ENCODE results near the gene KCTD20.
"Not testable (repeated sequence)": the region's sequence is repeated elsewhere in the genome, so short reads cannot be mapped to it uniquely, and the experiment has no call there.

KCTD20 gene

GRCh38 chr6:36444470-36444869, 1.7 kb downstream of the KCTD20 start:
- DNase-seq (ENCODE audit: low read depth in 2 of 2): no peak

- DNase-seq (ENCODE audit: low read depth in 2 of 2): no peak
Observed at GRCh38 chr6:36445621-36446020, 2.8 kb downstream of the KCTD20 start.

GRCh38 chr6:36449173-36449572, 6.4 kb downstream of the KCTD20 start:
- not testable (repeated sequence) for DNase-seq (ENCODE audit: low read depth in 2 of 2)

GRCh38 chr6:36452897-36453296, 10.1 kb downstream of the KCTD20 start:
- DNase-seq (ENCODE audit: low read depth in 2 of 2): not testable (repeated sequence)

GRCh38 chr6:36455486-36456027, 12.8 kb downstream of the KCTD20 start:
- no peak for DNase-seq (ENCODE audit: low read depth in 2 of 2)

GRCh38 chr6:36459501-36459900, 16.7 kb downstream of the KCTD20 start:
- DNase-seq (ENCODE audit: low read depth in 2 of 2): no peak

- no peak for DNase-seq (ENCODE audit: low read depth in 2 of 2)
Observed at GRCh38 chr6:36460916-36461315, 18.1 kb downstream of the KCTD20 start.

GRCh38 chr6:36461646-36462045, 18.8 kb downstream of the KCTD20 start:
- DNase-seq (ENCODE audit: low read depth in 2 of 2): no peak

GRCh38 chr6:36463676-36464075, 20.9 kb downstream of the KCTD20 start:
- DNase-seq (ENCODE audit: low read depth in 2 of 2): no peak

GRCh38 chr6:36464233-36464632, 21.4 kb downstream of the KCTD20 start:
- no peak for DNase-seq (ENCODE audit: low read depth in 2 of 2)

GRCh38 chr6:36467625-36468024, 24.8 kb downstream of the KCTD20 start:
- DNase-seq (ENCODE audit: low read depth in 2 of 2): no peak

- DNase-seq (ENCODE audit: low read depth in 2 of 2): no peak
Observed at GRCh38 chr6:36469148-36469661, 26.4 kb downstream of the KCTD20 start.

GRCh38 chr6:36469946-36470345, 27.1 kb downstream of the KCTD20 start:
- no peak for DNase-seq (ENCODE audit: low read depth in 2 of 2)

- no peak for DNase-seq (ENCODE audit: low read depth in 2 of 2)
Observed at GRCh38 chr6:36478051-36478526, 35.3 kb downstream of the KCTD20 start.

- DNase-seq (ENCODE audit: low read depth in 2 of 2): no peak
Observed at GRCh38 chr6:36479256-36479655, 36.5 kb downstream of the KCTD20 start.

GRCh38 chr6:36483326-36483725, 40.5 kb downstream of the KCTD20 start:
- not testable (repeated sequence) for DNase-seq (ENCODE audit: low read depth in 2 of 2)

- no peak for DNase-seq (ENCODE audit: low read depth in 2 of 2)
Observed at GRCh38 chr6:36484736-36485135, 41.9 kb downstream of the KCTD20 start.

- DNase-seq (ENCODE audit: low read depth in 2 of 2): no peak
Observed at GRCh38 chr6:36487698-36488097, 44.9 kb downstream of the KCTD20 start.

GRCh38 chr6:36488221-36488620, 45.4 kb downstream of the KCTD20 start:
- DNase-seq (ENCODE audit: low read depth in 2 of 2): no peak

GRCh38 chr6:36489426-36489825, 46.6 kb downstream of the KCTD20 start:
- DNase-seq (ENCODE audit: low read depth in 2 of 2): no peak

GRCh38 chr6:36491378-36491965, 48.7 kb downstream of the KCTD20 start:
- DNase-seq (ENCODE audit: low read depth in 2 of 2): no peak

- DNase-seq (ENCODE audit: low read depth in 2 of 2): no peak
Observed at GRCh38 chr6:36492092-36492491, 49.3 kb downstream of the KCTD20 start.

- DNase-seq (ENCODE audit: low read depth in 2 of 2): no peak
Observed at GRCh38 chr6:36492621-36493020, 49.8 kb downstream of the KCTD20 start.

- no peak for DNase-seq (ENCODE audit: low read depth in 2 of 2)
Observed at GRCh38 chr6:36493319-36493718, 50.5 kb downstream of the KCTD20 start.

Data from stimulated activated CD4-positive, alpha-beta T cell treated with anti-CD3 and anti-CD28 coated beads, Interleukin-12 subunit alpha, Interleukin-12 subunit beta, amount 100 ng/mL, for 24 hours (primary cell).